ENCODE data around the gene XBP1.

XBP1 gene

DNA sequence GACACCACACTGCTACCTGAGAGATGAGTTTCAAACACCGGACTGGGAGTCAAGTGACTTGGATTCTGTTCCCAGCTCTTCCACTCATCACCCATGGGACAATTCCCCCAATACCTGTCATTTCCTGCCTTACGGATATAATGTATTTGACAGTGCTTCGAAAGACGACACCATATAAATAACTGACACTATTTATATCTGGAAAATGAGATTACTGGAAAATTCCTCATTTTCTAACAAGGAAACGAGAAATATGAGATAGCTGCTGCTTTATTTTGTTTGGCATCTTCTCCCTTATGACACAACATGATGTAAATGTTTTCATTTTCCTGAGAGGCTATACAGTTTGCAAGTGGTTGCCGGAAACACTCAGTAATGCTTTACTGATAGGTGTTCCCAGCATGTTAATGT, 49.9 kb downstream of the XBP1 start:
- no peak for DNase-seq (ENCODE audit: low spot score)
- in situ Hi-C loops (cut with MboI; ENCODE audit: low sequenced_read_pairs, unreplicated experiment) = no loop called here
- TF ChIP-seq CTCF (IDR thresholded peaks at IDR 0.05; ENCODE audit: borderline replicate concordance, control extremely low read depth, extremely low read depth, insufficient read depth, missing control alignments) = no peak
